HEK293T (cell line): ENCODE measurements around the gene ZDHHC14.

Experiments used
- ARNT ChIP-seq: fragments of 450-650 bp; IDR thresholded peaks from 2 replicates; pipeline ENCODE4 v1.6.1; 2017; ENCODE audit warnings: mild to moderate bottlenecking
- BHLHE40 ChIP-seq: fragments of 450-650 bp; IDR thresholded peaks from 2 replicates; pipeline ENCODE4 v1.6.1; 2016; ENCODE audit warnings: mild to moderate bottlenecking, moderate library complexity, borderline replicate concordance
- ELF4 ChIP-seq: fragments of 450-650 bp; IDR thresholded peaks from 2 replicates; pipeline ENCODE4 v1.6.1; 2017; ENCODE audit warnings: antibody characterized with exemption
- FOXA1 ChIP-seq: fragments of 450-650 bp; IDR thresholded peaks from 2 replicates; pipeline ENCODE4 v1.6.1; 2016; ENCODE audit warnings: mild to moderate bottlenecking
- FOXK2 ChIP-seq: fragments of 450-650 bp; IDR thresholded peaks from 2 replicates; pipeline ENCODE4 v1.6.1; 2016; ENCODE audit warnings: mild to moderate bottlenecking
- FOXM1 ChIP-seq: fragments of 450-650 bp; IDR thresholded peaks from 2 replicates; pipeline ENCODE4 v1.6.1; 2017; ENCODE audit warnings: mild to moderate bottlenecking, borderline replicate concordance
- HDGF ChIP-seq: fragments of 450-650 bp; IDR thresholded peaks from 2 replicates; pipeline ENCODE4 v1.6.1; 2017; ENCODE audit warnings: antibody characterized with exemption, borderline replicate concordance
- L3MBTL2 ChIP-seq: fragments of 450-650 bp; conservative IDR thresholded peaks from 2 replicates; pipeline ENCODE4 v1.6.1; 2016; ENCODE audit warnings: mild to moderate bottlenecking
- LEF1 ChIP-seq: fragments of 450-650 bp; IDR thresholded peaks from 2 replicates; pipeline ENCODE4 v1.6.1; 2017; ENCODE audit warnings: mild to moderate bottlenecking, borderline replicate concordance
- SP1 ChIP-seq: fragments of 450-650 bp; IDR thresholded peaks from 2 replicates; pipeline ENCODE4 v1.6.1; 2017
- SUZ12 ChIP-seq: fragments of 450-650 bp; IDR thresholded peaks from 2 replicates; pipeline ENCODE4 v1.6.1; 2016; ENCODE audit warnings: mild to moderate bottlenecking
- TARDBP ChIP-seq: fragments of 450-650 bp; IDR thresholded peaks from 2 replicates; pipeline ENCODE4 v1.6.1; 2016
- ZNF384 ChIP-seq: fragments of 450-650 bp; IDR thresholded peaks from 2 replicates; pipeline ENCODE4 v1.6.1; 2016

GRCh38 chr6:157683707-157684106, 302.7 kb downstream of the ZDHHC14 start:
- TF ChIP-seq BHLHE40 (no peak), ARNT (no peak), L3MBTL2 (no peak), FOXA1 (no peak), SUZ12 (no peak), ELF4 (no peak), HDGF (no peak), ZNF384 (no peak), SP1 (no peak), FOXM1 (no peak), FOXK2 (no peak), LEF1 (no peak), TARDBP (no peak)
